GM12801 (cell line): Measurements from ENCODE around the gene LCORL.

ENCODE experiments used
- CTCF ChIP-seq: IDR thresholded peaks from one replicate; pipeline ENCODE4 v1.5.1; 2011; ENCODE audit warnings: control low read depth; ENCODE audit not compliant: insufficient read length; ENCODE audit errors: extremely low read depth

LCORL gene

GRCh38 chr4:18051281-18051680 is 29.7 kb upstream of the LCORL start:
- TF ChIP-seq CTCF = no peak

GRCh38 chr4:18050448-18050847 is 28.9 kb upstream of the LCORL start:
- no peak for TF ChIP-seq CTCF

- TF ChIP-seq CTCF = no peak
Observed at GRCh38 chr4:18049446-18049845, 27.9 kb upstream of the LCORL start.

GRCh38 chr4:18042754-18043153 is 21.2 kb upstream of the LCORL start:
- TF ChIP-seq CTCF = no peak

- no peak for TF ChIP-seq CTCF
Observed at GRCh38 chr4:18042012-18042411, 20.5 kb upstream of the LCORL start.

GRCh38 chr4:18041114-18041513 is 19.6 kb upstream of the LCORL start:
- TF ChIP-seq CTCF = no peak

- no peak for TF ChIP-seq CTCF
Observed at GRCh38 chr4:18039113-18039512, 17.6 kb upstream of the LCORL start.

GRCh38 chr4:18034099-18034498 is 12.5 kb upstream of the LCORL start:
- TF ChIP-seq CTCF = no peak
